OCI-LY7 (cell line): ENCODE results near the gene KANSL1. TPM values are rescaled to one million over a fixed set of nuclear protein-coding genes. Genes with fewer than 3 reads are reported as not detected.

Experiments
- BruUV-seq: library from RNA; stranded (reverse); fragments of 400-500 nt; replicated peaks from 2 replicates; lab custom pipeline; 2021; lab: Mats Ljungman, UMichigan
- CTCF ChIA-PET: fragments of 300-600 bp; sonication (Branson Sonifier 250); formaldehyde crosslinking; loops from one replicate; lab custom pipeline; 2022; ENCODE audit warnings: antibody characterized with exemption; ENCODE audit not compliant: unreplicated experiment; lab: Charles Lee
- POLR2A ChIA-PET: fragments of 300-600 bp; sonication (Branson Sonifier 250); formaldehyde crosslinking; loops from one replicate; lab custom pipeline; 2022; ENCODE audit warnings: antibody characterized with exemption; lab: Charles Lee
- DNase-seq: peaks from one replicate; pipeline ENCODE4 v3.0.0-alpha.2; 2015; ENCODE audit warnings: low spot score
- H2AFZ ChIP-seq: fragments of 200-600 bp; sonication (generic), shearing (Covaris generic); 2 replicates; pipeline ENCODE4 v1.6.1; 2014; ENCODE audit warnings: mild to moderate bottlenecking, antibody characterized with exemption, low read length, moderate library complexity
- H3K27ac ChIP-seq: fragments of 200-600 bp; sonication (generic); 2 replicates; pipeline ENCODE4 v1.5.1; 2014; ENCODE audit warnings: mixed run types, low read depth, mild to moderate bottlenecking, moderate library complexity, low read length, inconsistent platforms; ENCODE audit not compliant: poor library complexity, severe bottlenecking
- H3K36me3 ChIP-seq: fragments of 200-600 bp; sonication (generic); 2 replicates; pipeline ENCODE4 v1.6.1; 2014; ENCODE audit warnings: mild to moderate bottlenecking, antibody characterized with exemption, low read length, moderate library complexity, mixed read lengths; ENCODE audit not compliant: insufficient read depth
- H3K4me1 ChIP-seq: fragments of 200-600 bp; sonication (generic); 2 replicates; pipeline ENCODE4 v1.5.1; 2014; ENCODE audit warnings: mild to moderate bottlenecking, low read length; ENCODE audit not compliant: insufficient read depth, poor library complexity, severe bottlenecking
- H3K4me2 ChIP-seq: fragments of 200-600 bp; sonication (generic); 2 replicates; pipeline ENCODE4 v1.6.1; 2014; ENCODE audit warnings: mild to moderate bottlenecking, low read length
- H3K4me3 ChIP-seq: fragments of 200-600 bp; sonication (generic); 2 replicates; pipeline ENCODE4 v1.5.1; 2014; ENCODE audit warnings: mild to moderate bottlenecking, low read depth, low read length; ENCODE audit not compliant: poor library complexity, severe bottlenecking
- H3K79me2 ChIP-seq: fragments of 200-600 bp; sonication (generic); 2 replicates; pipeline ENCODE4 v1.6.1; 2016; ENCODE audit warnings: low read depth, mild to moderate bottlenecking, low read length, moderate library complexity, mixed read lengths; ENCODE audit not compliant: insufficient read depth
- H3K9me2 ChIP-seq: fragments of 200-600 bp; sonication (generic); 2 replicates; pipeline ENCODE4 v1.6.1; 2016; ENCODE audit warnings: mild to moderate bottlenecking, low read length, mixed read lengths; ENCODE audit not compliant: insufficient read depth
- H3K9me3 ChIP-seq: fragments of 200-600 bp; sonication (generic); 2 replicates; pipeline ENCODE4 v1.6.1; 2014; ENCODE audit warnings: mild to moderate bottlenecking, mixed run types, low read length, mixed read lengths
- H4K20me1 ChIP-seq: fragments of 200-600 bp; sonication (generic); 2 replicates; pipeline ENCODE4 v1.6.1; 2014; ENCODE audit warnings: mild to moderate bottlenecking, antibody characterized with exemption, low read length, moderate library complexity, mixed read lengths; ENCODE audit not compliant: insufficient read depth
- CTCF ChIP-seq: fragments of 200-600 bp; sonication (generic); conservative IDR thresholded peaks from 2 replicates; pipeline ENCODE4 v1.5.1; 2014; ENCODE audit warnings: mild to moderate bottlenecking, antibody characterized with exemption, low read length, moderate library complexity, mixed read lengths
- EZH2phosphoT487 ChIP-seq: fragments of 200-600 bp; sonication (generic); IDR thresholded peaks from 2 replicates; pipeline ENCODE4 v1.6.1; 2018; ENCODE audit warnings: low read depth, borderline replicate concordance, mild to moderate bottlenecking, mixed run types, antibody characterized with exemption, low read length, moderate library complexity, mixed read lengths
- intact Hi-C: fragments of 100-400 bp; cut with micrococcal nuclease; formaldehyde crosslinking; loops from one replicate; pipeline ENCODE4 v1.10.0; 2022; ENCODE audit not compliant: unreplicated experiment
- total RNA-seq, 2 experiments: library from RNA; depleted of rRNA in 1 of 2; stranded (reverse); fragments of >200 nt in 1 of 2; shearing (Covaris generic) in 1 of 2; gene quantifications; 2 replicates each; pipeline ENCODE4 v1.2.3, GENCODE V29; 2014 to 2022

The KANSL1 gene
- total RNA-seq, 2 experiments from 2014 or later, result 96.9 to 129 TPM

GRCh38 chr17:46109603-46110189 is 83.5 kb downstream of the KANSL1 start:
- H3K36me3 ChIP-seq, result peaks cover 18% of the 10 kb centered on the region; the same call in 1 of the 2 replicates
- ChIA-PET POLR2A (interaction anchor here (0.9 to 1.6 kb wide), 2 partner anchors 10 to 14 kb away, joined by 6 to 8 read pairs; no protein-coding TSS in a partner anchor), CTCF (no interaction called here)
- peaks cover 94% of the 10 kb centered on the region for H3K79me2 ChIP-seq
- DNase-seq, result no peak
- intact Hi-C loops, result no loop called here
- H3K4me2 ChIP-seq, result no peak overlapping the region
- H3K4me3 ChIP-seq, result no peak overlapping the region
- no peaks in the 10 kb centered on the region for H3K9me3 ChIP-seq
- H4K20me1 ChIP-seq, result peaks cover 51% of the 10 kb centered on the region
- no peak overlapping the region for H3K27ac ChIP-seq
- no peaks in the 10 kb centered on the region for H3K9me2 ChIP-seq
- H3K4me1 ChIP-seq, result no peaks in the 10 kb centered on the region
- BruUV-seq, result no TSS peak
- H2AFZ ChIP-seq, result no peak overlapping the region
- TF ChIP-seq CTCF (no peak), EZH2phosphoT487 (no peak)

GRCh38 chr17:46108550-46109110 is 84.6 kb downstream of the KANSL1 start:
- H3K9me2 ChIP-seq, result no peaks in the 10 kb centered on the region
- H3K4me3 ChIP-seq, result no peak overlapping the region
- intact Hi-C loops, result no loop called here
- no TSS peak for BruUV-seq
- peaks cover 18% of the 10 kb centered on the region; the same call in 1 of the 2 replicates for H3K36me3 ChIP-seq
- no peak for DNase-seq
- H3K79me2 ChIP-seq, result peaks cover 94% of the 10 kb centered on the region
- peaks cover 51% of the 10 kb centered on the region for H4K20me1 ChIP-seq
- ChIA-PET CTCF (no interaction called here), POLR2A (interaction anchor here (0.9 to 1.6 kb wide), 2 partner anchors 9 to 15 kb away, joined by 6 to 8 read pairs; no protein-coding TSS in a partner anchor)
- H3K4me1 ChIP-seq, result no peaks in the 10 kb centered on the region
- H3K27ac ChIP-seq, result no peak overlapping the region
- no peak overlapping the region for H2AFZ ChIP-seq
- no peak for TF ChIP-seq EZH2phosphoT487
- TF ChIP-seq CTCF, result no peak
- H3K9me3 ChIP-seq, result no peaks in the 10 kb centered on the region
- no peak overlapping the region for H3K4me2 ChIP-seq

- Histone ChIP-seq H3K4me2 (no peak overlapping the region), H4K20me1 (peaks cover 48% of the 10 kb centered on the region), H2AFZ (no peak overlapping the region), H3K9me3 (no peaks in the 10 kb centered on the region), H3K36me3 (peaks cover 15% of the 10 kb centered on the region; the same call in 1 of the 2 replicates), H3K9me2 (no peaks in the 10 kb centered on the region), H3K79me2 (peaks cover 93% of the 10 kb centered on the region), H3K4me1 (no peaks in the 10 kb centered on the region), H3K27ac (no peak overlapping the region), H3K4me3 (no peak overlapping the region)
- no TSS peak for BruUV-seq
- TF ChIP-seq CTCF (no peak), EZH2phosphoT487 (no peak)
- POLR2A ChIA-PET, result interaction anchor here (1.6 kb wide), 1 partner anchor 8 kb away, joined by 8 read pairs; no protein-coding TSS in a partner anchor
- DNase-seq, result no peak
- CTCF ChIA-PET, result no interaction called here
- intact Hi-C loops, result no loop called here
Observed at GRCh38 chr17:46108120-46108519, 85.1 kb downstream of the KANSL1 start.
